ENCODE data around the gene AAMDC.
A peak's percentile ranks its signal among the peaks of the same experiment; 100 is the strongest.

The AAMDC gene

GRCh38 chr11:77820565-77821348, at the start of gene AAMDC, which contains the start of gene RSF1:
AAMDC (plus strand) TSS chr11:77821144; CDS start chr11:77842497, 21,353 bp downstream.
RSF1 (minus strand) TSS chr11:77820722; CDS start chr11:77820714, 8 bp downstream.
- H3K27ac ChIP-seq (ENCODE audit: extremely low read depth, low read depth, low read length): peak within 1 kb of the TSS; percentile 94
- H3K9me3 ChIP-seq (ENCODE audit: control insufficient read depth, insufficient read depth, low read depth, low read length): no peaks in the 10 kb centered on the region
- POLR2A ChIA-PET: interaction anchor here (0.5 to 2.4 kb wide), 3 partner anchors 174 to 367 kb away, joined by 3 to 19 read pairs (median 8); partner anchors contain the start of genes INTS4 and KCTD21
- H3K36me3 ChIP-seq (ENCODE audit: control insufficient read depth in 2 of 2, insufficient read depth in 1 of 2, low read length in 2 of 2): no peaks in the 10 kb centered on the region
- H3K4me3 ChIP-seq (ENCODE audit: low read depth, low read length): peak within 1 kb of the TSS; percentile 100
- CTCF ChIA-PET: interaction anchor here (1.2 kb wide), 1 partner anchor 179 kb away, joined by 8 read pairs; no protein-coding TSS in a partner anchor
- no peaks in the 10 kb centered on the region for H3K4me1 ChIP-seq (ENCODE audit: control insufficient read depth, insufficient read depth, low read length)
- TF ChIP-seq ZNF140 (tag by site-specific recombination; IDR thresholded peaks at IDR 0.05) (no peak), ZNF248 (tag by site-specific recombination; IDR thresholded peaks at IDR 0.05) (no peak), ZNF639 (tag by site-specific recombination; IDR thresholded peaks at IDR 0.05) (peak; percentile 23; the same call in 1 of the 2 replicates), ZNF404 (tag by site-specific recombination; IDR thresholded peaks at IDR 0.05) (no peak), ZNF660 (tag by site-specific recombination; IDR thresholded peaks at IDR 0.05) (peak; percentile 77; the same call in 1 of the 2 replicates), ZNF785 (tag by site-specific recombination; IDR thresholded peaks at IDR 0.05) (0 out of 2 replicates have a peak, but pooled peaks have one; percentile 29), HOXA7 (CRISPR knock-in tag; IDR thresholded peaks at IDR 0.05; ENCODE audit: borderline replicate concordance) (no peak), ZFHX2 (tag by site-specific recombination; conservative IDR thresholded peaks at IDR 0.05) (peak; percentile 68), ZNF571 (tag by site-specific recombination; IDR thresholded peaks at IDR 0.05) (no peak), ZBTB20 (tag by site-specific recombination; IDR thresholded peaks at IDR 0.05) (no peak; the same call in 1 of the 2 replicates), ZNF777 (tag by site-specific recombination; IDR thresholded peaks at IDR 0.05; ENCODE audit: borderline replicate concordance) (peak; percentile 69; the same call in 1 of the 2 replicates), ZNF157 (tag by site-specific recombination; IDR thresholded peaks at IDR 0.05) (no peak), ZBTB6 (tag by site-specific recombination; IDR thresholded peaks at IDR 0.05) (no peak), ZNF530 (tag by site-specific recombination; IDR thresholded peaks at IDR 0.05; ENCODE audit: low read depth) (no peak), ZNF169 (tag by site-specific recombination; IDR thresholded peaks at IDR 0.05) (no peak), ZNF174 (tag by site-specific recombination; IDR thresholded peaks at IDR 0.05) (no peak), PRDM6 (tag by site-specific recombination; IDR thresholded peaks at IDR 0.05) (no peak), ZNF670 (tag by site-specific recombination; IDR thresholded peaks at IDR 0.05; ENCODE audit: low read depth) (no peak), ZNF654 (tag by site-specific recombination; IDR thresholded peaks at IDR 0.05; ENCODE audit: low read depth) (no peak), HIC1 (tag by site-specific recombination; IDR thresholded peaks at IDR 0.05) (no peak), ZNF37A (tag by site-specific recombination; IDR thresholded peaks at IDR 0.05) (no peak), ZNF600 (tag by site-specific recombination; IDR thresholded peaks at IDR 0.05) (peak; percentile 92), ZNF560 (tag by site-specific recombination; IDR thresholded peaks at IDR 0.05; ENCODE audit: borderline replicate concordance) (no peak), ZNF121 (tag by site-specific recombination; IDR thresholded peaks at IDR 0.05) (no peak), PRDM10 (tag by site-specific recombination; IDR thresholded peaks at IDR 0.05) (peak; percentile 72), ZBTB48 (tag by site-specific recombination; IDR thresholded peaks at IDR 0.05) (no peak), SP7 (tag by site-specific recombination; IDR thresholded peaks at IDR 0.05) (peak; percentile 28), GLI4 (tag by site-specific recombination; IDR thresholded peaks at IDR 0.05) (no peak), KLF9 (tag by site-specific recombination; IDR thresholded peaks at IDR 0.05; ENCODE audit: low read depth) (peak; percentile 64)
